ENCODE results near the gene PEX3.
"Not testable (repeated sequence)": the region's sequence is repeated elsewhere in the genome, so short reads cannot be mapped to it uniquely, and the experiment has no call there.

Gene PEX3

DNA sequence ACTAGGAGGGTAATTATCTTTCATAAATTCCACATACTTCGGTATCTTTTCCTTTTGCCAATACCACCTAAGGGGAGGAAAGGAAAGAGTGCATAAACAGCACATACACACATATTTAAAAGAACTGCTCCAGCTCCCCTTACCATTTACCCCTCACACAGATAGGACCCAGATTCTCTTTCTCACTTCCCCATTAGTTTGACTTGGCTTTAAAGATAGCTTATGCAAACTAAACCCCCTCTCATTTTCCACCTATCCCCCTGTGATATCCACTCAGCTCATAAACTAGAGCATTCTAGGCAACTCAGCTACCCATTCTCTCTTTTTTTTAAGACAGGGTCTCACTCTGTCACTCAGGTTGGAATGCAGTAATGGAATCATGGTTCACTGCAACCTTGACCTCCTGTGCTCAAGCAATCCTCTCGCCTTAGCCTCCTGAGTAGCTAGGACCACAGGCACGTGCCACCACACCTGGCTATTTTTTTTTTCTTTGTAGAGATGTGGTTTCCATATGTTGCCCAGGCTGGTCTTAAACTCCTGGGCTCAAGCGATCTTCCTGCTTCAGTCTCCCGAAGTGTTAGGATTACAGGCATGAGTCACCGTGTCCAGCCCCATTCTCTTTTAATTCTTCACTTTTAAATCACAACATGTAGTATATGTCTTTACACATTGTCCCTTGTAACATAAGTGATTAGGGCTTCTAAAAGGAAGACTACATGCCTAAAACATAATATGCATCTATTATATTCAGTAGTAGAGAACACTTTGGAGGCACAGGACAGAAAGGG lies 56.9 kb downstream of the PEX3 start:
- no peak for DNase-seq

DNA sequence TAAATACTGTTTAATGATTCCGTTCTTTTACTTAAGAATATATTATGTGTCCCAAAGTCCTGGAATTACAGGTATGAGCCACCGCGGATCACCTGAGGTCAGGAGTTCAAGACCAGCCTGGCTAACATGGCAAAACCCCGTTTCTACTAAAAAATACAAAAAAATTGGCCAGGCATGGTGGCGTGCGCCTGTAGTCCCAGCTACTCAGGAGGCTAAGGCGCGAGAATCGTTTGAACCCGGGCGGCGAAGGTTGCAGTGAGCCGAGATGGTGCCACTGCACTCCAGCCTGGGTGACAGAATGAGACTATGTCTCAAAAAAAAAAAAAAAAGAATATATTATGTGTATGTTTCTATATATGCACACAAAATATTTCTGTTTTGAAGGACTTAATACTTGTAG lies 59.7 kb downstream of the PEX3 start:
- not testable (repeated sequence) for DNase-seq

DNA sequence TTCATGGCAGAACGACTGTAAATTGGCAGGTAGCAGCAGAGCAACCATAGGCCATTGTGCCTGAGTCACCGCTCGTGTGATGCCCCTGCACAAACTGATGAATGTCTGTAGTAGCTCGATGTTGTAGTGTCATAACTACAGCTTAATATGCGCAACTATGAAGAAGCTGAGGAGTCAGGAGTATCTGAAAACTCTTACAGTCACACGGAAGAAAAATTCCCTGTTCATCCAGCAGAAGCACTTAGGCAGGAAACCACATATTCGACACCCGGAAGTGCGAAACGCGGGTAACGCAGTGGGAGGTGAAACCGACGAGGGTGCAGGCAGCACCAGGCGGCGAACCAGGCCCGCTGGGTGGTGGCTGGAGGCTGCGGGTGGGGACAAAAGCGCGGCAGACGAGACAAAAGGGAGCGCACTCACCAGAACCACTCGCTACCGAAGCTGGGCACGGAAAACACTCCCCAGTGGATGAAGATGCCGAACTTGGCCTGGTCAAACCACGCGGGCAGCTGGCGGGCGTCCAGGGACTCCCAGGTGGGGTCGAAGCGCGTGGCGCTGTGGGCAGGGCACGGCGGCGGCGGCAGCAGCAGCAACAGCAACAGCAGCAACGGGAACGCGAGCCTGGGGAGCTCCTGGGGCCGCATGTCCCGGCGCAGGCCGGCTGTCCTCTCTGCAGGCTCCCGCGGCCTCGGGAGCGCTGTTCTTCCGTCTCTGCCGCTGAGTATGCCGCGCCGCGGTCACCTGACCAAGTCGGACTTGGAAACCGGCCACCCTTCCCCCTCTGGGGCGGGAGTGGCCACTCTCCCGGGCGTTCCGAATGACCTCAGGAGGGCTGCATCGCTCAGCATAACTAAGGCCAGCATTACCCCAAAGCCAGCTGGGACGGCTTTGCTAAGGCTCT lies 60.6 kb downstream of the PEX3 start, which contains the start of gene FUCA2:
TSS of gene FUCA2 (minus strand) at position 730 of the 901 bp plus-strand sequence. CDS start at position 644, 86 bp downstream.
- DNase-seq, result no peak

DNA sequence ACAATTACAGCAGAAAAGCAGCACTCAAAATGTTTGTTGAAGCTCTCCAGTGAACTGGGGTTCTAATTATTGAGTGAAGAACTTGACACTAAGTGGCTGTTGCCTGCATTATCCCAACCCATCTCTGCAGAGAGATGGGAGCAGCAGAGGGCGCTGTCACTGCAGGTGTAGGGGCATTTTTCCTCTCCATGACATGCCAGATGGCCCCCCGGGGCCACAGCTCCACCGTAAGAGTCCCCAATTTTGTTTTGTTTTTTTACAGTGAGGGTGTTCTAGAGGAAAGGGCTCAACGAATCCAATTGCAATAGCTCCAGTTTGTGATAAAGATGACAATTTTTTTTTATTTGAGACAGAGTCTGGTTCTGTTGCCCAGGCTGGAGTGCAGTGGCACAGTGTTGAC lies 62.8 kb downstream of the PEX3 start:
- DNase-seq, result no peak

DNA sequence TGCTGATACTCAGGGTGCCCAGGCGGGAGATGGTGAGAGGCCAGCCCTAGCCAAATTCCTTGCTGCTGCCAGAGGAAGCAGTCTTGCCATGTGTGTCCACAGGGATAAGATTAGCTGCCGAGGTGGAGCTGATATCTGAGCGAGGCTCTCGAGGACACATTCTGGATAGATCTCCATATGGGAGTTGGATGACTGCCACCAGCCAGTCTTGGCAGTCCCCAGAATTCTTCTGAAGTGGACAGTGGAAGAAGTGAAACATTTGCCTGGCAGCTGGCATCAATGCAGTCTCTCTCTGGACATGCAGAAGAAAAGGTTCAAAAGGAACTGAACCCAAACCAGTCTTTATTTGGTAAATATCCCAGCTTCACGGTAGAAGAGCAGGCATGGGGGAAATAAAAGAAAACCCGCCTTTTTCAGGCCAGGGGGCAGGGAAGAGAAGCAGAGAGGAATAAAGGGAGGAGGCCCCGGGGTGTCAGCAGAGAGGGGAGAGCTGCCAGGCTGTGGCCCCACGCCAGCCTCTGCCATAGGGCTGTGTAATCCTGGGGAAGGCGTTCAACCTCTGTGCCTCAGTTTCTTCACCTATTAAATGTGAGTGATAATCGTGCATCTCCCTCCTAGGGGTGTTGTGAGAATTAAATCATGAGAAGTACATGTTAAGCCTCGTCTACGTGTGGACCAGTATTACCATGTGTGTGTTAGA lies 64.6 kb downstream of the PEX3 start:
- DNase-seq, result no peak

DNA sequence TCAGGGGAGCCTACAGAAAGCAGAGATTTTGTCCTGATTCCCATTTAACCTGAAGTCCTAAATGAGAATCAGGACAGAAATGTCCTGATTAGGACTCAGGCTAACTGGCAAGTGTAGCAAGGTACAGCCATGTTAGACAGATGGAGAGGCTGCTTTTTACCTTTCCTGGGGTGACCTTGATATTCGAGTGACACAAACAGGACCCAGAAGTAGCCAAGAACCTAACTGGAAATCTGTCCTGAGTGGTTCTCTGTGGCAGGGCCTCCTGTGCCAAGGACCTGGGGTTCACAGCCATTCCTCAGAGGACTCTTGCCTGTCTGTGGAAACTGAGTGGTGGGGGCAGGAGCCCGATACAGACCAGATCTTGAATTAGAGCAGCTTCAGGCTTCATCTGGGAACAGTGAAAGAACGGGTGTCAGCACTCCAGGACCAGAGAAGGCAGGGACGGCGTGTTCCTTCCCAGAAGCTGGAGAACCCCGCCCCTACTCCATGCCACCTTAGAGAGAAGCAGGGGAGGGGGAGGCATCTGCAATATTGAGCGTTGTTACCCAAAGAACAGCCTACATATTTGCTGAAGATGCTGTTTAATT lies 65.3 kb downstream of the PEX3 start:
- DNase-seq, result no peak

DNA sequence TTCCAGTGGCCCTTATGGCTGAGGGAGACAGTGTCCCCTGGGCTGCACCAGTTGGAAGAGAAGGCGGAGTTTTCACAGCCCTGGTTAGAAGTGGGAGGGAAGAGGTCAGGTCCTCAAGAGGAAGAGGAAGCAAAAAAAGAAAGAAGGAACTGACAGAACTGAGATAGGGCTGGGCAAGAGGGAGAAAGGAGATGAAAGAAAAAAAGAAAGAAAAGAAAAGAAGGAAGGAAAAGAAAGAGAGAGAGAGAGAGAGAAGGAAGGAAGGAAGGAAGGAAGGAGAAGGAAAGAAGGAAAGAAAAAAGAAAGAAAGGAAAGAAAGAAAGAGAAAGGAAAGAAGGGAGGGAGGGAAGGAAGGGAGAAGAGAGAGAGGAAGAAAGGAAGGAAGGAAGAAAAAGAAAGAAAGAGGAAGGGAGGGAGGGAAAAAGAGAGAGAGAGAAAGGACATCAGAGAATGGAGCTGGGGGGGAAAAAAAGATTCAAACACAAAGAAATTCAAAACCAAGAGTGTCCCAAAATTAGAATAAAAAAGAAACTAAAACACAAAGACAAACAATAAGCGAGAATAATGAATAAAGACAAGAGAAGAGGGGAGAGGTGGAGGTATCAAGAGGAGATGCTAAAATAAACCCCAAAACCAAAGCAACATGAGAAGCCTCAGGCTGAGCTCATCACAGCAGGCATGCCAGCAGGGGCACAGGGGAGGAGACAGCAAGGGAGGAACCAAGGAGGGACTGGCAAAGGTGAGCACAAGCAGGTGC lies 66.3 kb downstream of the PEX3 start:
- DNase-seq, result no peak

DNA sequence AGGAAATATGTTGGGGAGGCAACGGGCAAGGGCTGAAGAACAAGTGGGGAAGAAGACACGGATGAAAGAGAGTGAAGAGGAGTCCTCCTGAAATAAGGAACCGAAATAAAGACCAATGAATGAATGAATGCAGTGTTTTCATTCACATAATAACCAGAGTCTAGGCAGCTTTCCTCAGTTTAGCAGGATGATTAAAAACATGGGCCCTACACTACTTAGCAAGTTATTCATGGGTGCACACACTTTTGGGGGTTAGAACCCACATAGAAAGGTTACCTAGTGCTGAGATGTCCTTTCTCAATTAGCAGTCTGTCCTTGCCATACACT lies 66.8 kb downstream of the PEX3 start:
- DNase-seq, result no peak

DNA sequence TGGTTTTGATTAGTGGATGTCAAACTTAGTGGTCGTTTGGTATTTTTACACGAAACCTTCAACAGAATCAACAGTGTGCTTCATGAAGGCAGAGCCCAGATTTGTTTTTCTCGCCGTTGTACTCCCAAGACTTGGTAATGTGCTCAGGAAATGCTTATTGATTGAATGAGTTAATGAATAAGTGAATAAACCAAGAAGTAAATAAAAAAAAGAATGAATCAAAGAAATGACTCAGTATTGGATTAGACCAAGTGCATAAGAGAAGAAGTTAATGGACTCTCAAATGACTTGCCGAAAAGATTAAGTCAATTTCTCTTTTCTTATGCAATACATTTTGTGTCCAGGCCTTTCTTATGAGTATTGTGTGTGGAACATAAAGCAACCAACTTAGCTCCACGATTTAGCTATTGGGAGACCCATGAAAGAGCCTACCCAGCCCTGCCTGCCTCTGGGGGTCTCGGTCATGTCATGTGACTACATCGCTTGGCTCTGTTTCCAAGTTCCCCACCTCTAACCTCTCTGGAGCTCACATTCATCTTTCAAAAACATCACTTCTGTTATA lies 71.5 kb downstream of the PEX3 start:
- no peak for DNase-seq

DNA sequence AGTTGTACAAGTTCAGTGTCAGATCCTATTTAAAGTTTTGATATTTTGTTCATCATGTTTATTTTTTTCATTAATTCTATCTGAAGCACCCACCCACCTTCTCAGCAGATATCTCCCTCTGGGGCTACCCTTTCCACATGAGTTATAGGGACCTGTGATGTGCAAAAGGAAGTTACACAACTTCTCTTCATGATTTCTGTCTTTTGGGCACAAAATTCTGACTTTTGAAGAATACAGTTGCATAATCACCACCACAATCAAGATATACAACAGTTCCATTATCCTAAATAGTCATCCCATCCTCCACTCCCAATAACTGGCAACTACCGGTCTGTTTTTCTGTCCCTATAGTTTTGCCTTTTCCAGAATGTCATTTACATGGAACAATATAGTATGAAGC lies 74.8 kb downstream of the PEX3 start:
- DNase-seq, result no peak

DNA sequence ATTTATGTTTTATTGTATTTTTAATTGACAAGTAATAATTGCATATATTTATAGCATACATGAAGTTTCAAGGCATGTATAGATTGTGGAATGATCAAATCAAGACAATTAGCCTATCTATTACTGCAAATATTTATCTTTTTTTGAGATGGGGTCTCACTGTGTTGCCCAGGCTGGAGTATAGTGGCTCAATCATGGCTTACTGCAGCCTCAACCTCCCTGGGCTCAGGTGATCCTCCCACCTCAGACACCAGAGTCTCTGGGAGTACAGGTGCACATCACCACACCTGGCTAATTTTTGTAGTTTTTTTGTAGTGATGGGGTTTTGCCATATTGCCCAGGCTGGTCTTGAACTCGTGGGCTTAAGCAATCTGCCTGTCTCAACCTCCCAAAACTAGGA lies 77.1 kb downstream of the PEX3 start:
- no peak for DNase-seq

DNA sequence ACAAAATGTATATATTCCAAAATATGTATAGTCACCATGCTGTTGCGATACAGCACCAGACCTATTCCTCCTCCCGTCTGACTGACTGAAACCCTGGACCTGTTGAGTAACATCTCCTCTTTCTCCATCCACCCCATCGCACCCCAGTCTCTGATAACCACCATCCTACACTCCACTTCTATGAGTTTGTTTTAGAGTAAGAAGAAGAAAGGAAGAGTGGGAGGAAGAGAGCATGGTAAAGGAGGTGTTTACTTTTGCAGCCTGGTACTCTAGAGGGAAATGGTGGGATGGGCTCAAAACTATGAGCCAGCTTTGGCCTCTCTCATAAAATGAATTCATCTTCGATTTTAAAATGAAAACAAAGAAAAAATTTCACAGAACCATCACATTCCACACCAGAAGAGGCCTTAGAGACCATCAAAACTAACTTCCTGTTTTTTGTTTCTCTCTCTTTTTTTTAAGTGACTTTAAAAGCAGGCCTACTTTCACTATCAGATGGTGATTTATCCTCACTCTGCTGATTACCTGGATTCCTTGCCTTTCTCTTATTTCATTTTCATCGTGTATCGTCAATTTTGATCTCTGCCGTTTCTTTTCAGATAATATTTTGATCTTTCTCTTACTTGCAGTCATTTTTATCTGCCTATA lies 77.7 kb downstream of the PEX3 start:
- DNase-seq, result no peak

DNA sequence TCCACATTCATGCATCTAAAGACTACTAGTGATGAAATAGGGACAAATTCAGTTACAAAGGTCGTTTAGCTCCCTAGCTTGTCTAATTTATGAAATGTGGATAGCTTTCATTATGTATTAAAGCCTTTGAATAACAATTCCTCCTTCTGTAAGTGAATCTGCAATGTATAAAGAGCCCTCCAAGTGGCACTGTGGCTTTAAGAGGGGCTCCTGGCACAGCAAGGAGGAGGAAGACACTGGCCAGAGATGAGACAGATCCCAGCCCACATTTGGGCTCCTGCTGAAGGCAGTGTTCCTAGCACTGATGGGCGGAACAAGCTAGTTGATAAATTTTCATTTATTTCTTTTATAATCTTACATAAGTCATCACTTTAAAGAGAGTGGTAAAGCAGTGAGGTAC lies 78.5 kb downstream of the PEX3 start:
- no peak for DNase-seq

DNA sequence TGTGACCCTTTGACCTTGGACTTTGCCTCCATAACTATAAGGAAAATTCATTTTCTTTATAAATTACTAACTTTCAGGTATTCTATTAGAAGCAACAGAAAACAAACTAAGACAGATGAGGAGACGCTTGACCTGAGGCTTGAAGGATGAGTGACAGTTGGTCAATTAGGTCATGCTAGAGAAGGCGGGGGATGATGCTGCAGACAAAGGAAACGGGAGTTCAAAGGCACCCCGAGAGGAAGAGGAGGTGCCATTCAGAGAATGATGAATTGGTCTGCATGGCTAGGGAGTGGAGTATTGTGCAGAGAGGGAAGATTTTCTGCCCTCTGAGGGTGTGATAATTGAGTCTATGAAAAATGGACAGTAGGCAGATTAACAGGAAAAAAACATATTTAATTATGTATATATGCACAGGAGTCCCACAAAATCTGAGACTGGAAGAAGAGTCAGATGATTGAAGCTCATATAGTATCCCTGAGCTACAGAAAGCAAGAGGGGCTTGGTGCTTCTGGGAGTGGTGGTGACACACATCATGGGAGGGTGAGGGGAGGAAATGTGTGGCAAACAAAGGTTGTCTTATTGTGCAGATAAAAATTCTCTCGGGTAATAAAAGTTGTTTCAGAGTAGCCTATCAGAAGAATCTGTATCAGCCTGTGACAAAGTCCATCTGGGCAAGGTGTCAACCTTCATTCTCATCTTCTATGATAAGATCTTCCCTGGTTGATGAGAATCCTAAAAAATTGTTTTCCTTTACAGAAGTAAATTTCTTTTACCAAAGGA lies 81.3 kb downstream of the PEX3 start:
- no peak for DNase-seq

DNA sequence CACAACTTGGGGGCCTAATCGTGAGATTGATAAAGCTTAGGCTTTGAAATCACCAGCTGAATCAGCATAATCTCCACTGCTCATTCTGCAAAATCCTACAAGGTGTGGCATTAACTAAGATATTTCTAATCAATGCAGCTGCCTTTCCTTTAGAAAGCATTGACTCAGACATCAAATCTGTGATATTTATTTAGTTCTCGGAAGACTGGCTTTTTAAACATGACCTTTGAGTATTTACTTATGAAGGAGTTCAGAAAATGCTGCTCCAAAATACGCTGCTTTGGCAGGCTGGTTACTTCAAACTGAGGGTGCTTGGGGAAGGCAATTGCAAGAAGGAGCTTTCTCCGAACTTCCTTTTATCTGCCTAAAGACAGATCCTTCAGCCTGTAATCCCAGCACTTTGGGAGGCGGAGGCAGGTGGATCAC lies 84.6 kb downstream of the PEX3 start:
- DNase-seq, result no peak

DNA sequence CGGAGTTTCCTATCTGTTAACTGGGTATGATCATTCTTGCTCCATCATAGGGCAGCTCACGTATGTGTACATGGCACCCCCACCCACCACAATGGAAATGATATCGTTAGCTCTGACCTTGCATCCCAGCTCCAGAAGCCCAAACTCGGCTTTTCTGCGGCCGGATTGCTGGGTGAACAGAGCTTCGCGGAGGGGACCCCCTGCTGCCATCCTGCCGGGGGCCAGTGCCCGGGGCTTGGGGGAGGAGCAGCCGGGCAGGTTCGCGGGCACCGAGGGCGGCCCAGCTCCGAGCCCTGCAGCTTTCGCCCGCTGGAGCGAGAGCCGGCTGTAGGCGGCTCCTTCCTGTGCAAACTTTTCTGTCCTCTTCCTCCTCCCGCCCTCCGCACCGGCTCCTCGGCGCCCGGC lies 85.9 kb downstream of the PEX3 start:
- DNase-seq, result no peak

DNA sequence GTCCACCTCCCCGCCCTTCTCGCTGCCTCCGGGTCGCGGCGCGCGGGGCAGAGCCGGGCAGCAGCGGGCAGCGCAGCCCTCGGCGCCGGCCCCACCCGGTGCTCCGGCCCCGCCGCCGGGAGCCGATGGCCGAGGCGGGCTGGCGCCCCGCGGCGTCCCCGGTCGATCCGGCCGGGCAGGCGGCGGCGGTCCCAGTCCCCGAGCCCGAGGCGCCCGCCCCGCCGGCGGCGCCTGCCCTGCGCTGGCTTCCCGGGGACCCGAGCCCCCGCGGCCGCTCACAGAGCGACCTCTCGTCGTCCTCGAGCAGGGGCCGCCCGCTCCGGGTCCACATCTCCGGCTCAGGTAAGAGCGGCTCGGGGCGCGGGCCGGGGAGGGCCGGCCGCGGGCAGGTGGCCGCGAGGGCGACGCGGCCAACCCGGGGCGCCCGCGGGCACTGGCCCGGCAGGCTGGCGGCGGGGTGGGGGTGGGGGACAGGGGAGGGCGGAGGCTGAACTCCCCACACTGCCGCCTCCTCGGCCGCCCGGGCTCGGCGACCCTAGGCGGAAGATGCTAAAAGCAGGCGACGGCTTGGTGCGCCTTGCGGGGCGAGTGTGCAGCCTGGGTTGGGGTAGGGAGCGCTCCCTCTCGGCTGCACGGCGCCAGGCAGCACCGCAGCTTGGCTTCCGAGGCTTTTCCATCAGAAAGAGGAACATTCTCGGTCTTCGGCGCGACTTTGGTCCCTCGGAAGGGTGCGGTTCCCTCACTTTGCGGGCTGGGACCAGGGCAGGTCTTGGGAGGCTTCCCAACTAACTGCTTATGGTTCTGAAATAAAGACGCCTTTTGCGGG lies 86.5 kb downstream of the PEX3 start:
- no peak for DNase-seq

DNA sequence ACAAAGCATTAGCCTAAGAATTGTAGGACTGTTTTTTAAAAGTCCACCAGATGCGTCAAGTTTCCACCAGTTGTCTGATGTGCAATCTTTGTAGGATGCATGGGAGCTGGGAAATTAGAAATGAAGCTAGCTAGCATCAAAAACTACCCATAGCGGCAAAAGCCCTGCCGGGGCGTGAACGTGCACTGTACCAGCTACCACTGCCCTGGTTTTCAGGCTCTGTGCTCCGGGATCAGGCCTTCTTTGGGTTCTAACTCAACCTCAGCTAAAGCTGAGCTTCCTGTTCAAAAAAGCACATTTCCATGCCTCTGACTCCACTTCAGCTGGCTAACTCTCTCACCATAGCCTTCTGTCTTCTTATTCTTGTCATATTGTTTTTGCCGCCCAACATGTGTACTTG lies 87.8 kb downstream of the PEX3 start:
- no peak for DNase-seq

DNA sequence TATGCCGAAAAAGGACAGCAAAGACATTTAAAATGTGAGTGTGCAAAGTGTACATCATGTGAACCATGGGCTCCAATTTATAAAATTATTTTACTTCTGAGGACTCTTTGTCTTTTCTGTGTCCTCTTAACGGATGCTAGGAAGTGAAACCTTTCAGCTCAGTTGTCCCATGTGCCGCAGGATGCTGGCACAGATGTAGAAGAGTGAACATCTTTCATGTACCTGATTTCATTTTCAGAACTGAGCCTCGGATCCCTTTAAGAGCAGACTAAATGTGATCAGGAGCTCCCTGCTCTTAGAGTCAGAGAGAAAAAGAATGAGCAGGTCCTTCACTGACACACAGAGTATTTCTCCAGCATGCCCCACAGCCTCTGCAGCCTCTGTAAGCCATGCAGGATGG lies 88.5 kb downstream of the PEX3 start:
- DNase-seq, result no peak

DNA sequence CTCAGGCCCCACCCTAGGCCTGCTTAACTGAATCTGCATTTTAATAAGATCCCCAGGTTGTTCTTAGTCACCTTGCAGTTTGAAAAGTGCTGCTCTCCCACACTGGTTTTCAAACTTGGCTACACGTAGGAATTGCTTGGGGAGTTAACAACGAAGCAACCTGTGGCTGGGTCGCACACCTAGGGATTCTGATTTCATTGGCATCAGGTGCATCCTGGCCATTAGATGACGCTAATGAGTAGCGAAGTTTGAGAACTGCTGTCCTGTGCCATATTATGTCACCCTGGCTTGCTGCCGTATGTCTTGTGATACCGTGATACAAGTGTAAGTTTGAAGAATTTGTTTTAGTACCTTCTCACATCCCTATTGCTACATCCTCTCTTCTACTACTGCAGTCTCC lies 89.1 kb downstream of the PEX3 start:
- no peak for DNase-seq
